ENCODE data around the gene SLCO4A1.

Gene SLCO4A1

DNA sequence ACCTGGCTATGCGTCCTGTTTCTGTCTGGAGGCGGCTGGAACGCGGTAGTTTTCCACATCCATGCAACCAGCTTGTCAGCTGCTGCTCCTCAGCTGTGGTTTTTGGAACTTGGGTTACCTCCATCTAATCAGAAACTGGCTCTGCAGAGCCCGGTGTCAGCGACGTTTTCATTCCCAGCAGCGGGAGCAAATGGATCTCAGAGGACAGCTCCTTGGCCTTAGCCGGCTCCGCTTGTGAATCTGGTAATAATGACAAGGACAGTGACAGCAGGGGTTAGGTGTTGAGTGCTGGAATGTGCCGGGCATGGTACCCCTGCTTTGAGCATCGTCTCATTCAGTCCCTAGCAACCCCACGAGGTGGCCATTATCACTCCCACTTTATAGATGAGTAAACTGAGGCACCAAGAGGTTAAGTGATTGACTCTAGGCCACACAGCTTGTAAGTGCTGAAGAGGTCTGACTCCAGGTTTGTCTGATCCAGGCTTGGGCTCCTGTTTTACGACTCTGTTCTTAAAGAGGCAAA lies 1.3 kb downstream of the SLCO4A1 start:
- DNase-seq (ENCODE audit: insufficient read length, low spot score) = no peak
- no peak for FAIRE-seq
- no peak for TF ChIP-seq POLR2A (IDR thresholded peaks at IDR 0.05; ENCODE audit: low read depth, low read length)

GRCh38 chr20:62644044-62644795 lies 1.9 kb downstream of the SLCO4A1 start:
- FAIRE-seq = no peak

GRCh38 chr20:62644802-62645496 lies 2.6 kb downstream of the SLCO4A1 start:
- FAIRE-seq (no peak), DNase-seq (ENCODE audit: insufficient read length, low spot score) (no peak)
- no peak for TF ChIP-seq POLR2A (IDR thresholded peaks at IDR 0.05; ENCODE audit: low read depth, low read length)

More at GRCh38 chr20:62644044-62644795, 1.9 kb downstream of the SLCO4A1 start:
- no peak for TF ChIP-seq POLR2A (IDR thresholded peaks at IDR 0.05; ENCODE audit: low read depth, low read length)
- no peak for DNase-seq (ENCODE audit: insufficient read length, low spot score)

DNA sequence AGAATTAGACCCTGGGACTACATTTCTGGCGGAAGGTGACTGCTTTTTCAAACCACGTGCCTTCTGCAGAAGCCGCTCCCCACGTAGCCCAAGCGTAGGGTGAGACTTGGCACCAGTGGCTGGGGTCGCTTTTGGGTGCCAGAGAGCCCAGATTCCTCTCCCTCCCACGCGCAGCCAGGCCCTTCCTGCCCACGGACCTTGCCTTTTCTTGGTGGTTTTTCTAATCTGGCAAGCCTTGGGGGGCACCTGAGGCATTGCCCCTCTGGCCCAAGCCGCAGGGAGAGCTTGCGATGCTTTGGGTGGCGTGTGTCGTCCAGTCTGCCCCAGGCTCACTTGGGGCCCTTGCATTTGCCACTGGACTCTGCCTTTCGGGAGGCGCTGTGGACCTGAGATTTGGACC lies 3.3 kb downstream of the SLCO4A1 start:
- FAIRE-seq = no peak
- no peak for DNase-seq (ENCODE audit: insufficient read length, low spot score)
- TF ChIP-seq POLR2A (IDR thresholded peaks at IDR 0.05; ENCODE audit: low read depth, low read length) = no peak

DNA sequence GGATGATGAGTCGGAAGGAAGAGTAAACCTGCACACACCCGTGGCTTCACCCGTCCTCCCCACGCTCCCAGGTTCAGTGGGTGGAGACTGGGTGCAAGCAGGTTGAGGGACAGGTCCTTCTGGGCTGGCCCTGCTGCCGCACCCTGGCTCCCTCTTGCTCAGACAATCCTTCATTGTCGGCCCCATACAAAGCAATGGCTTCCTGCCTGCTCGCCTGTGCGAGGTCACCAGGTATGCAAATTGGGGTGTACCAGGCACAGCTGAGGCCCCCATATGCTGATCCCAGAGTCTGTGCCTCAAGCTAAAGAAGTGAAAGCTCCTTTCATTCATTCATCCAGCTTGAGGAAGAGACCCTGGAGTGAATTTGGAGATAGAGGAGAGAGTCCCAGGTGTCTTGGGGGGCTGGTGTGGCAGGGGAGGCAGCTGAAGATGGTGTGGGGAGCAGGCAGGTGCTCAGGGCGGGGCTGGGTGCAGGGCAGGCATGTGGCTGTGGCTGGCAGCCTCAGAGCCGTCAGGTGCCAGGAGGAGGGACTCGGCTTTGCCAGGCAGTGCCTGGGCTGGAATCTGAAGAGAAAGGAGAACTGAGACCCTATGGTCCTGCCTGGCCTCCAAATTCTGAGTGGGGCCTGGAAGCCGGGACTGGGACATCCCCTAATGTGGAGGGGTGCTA lies 4.7 kb downstream of the SLCO4A1 start:
- FAIRE-seq (no peak), DNase-seq (ENCODE audit: insufficient read length, low spot score) (no peak)
- TF ChIP-seq POLR2A (IDR thresholded peaks at IDR 0.05; ENCODE audit: low read depth, low read length) = no peak

DNA sequence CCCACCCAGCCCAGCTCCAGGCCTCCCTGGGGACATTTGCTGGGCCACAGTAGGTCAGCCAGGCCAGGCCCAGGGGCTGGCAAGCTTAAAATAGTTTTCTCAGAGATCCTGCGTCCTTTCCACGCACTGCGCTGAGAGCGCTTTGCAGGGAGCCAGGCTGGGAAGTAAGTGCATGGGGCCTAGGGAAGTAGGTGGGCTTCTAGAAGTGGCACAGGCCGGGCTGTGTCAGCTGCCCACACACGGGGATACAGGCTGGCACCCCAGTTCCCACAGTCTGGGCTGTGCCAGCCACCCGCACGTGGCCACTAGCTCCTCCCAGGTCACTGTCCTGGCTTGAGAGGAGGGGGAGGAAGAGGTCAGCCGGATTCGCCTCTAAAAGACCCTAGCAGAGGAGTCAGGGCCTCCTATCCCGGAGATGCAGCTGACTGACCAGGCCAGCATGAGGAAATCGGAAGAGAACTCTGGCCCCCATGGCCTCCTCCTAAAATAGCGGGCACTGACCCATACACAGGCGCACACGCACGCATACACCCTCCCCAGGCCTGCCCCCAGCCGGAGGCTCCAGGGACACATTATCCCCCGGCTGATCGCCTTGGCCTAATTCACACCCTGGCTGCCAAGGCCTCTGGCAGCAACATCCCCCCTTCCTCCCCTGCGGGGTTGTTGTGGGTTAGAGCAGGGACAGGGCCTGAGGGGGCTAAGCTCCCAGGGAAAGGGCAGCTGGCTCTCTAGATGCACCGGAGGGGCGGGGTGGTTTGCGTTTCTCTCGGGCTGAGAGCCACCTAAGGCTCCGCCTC lies 5.4 kb downstream of the SLCO4A1 start:
- no peak for DNase-seq (ENCODE audit: insufficient read length, low spot score)
- no peak for FAIRE-seq
- no peak for TF ChIP-seq POLR2A (IDR thresholded peaks at IDR 0.05; ENCODE audit: low read depth, low read length)

GRCh38 chr20:62648318-62648995 lies 6.2 kb downstream of the SLCO4A1 start:
- TF ChIP-seq POLR2A (IDR thresholded peaks at IDR 0.05; ENCODE audit: low read depth, low read length) = no peak
- DNase-seq (ENCODE audit: insufficient read length, low spot score) (no peak), FAIRE-seq (no peak)

GRCh38 chr20:62649140-62649539 lies 6.8 kb downstream of the SLCO4A1 start:
- no peak for TF ChIP-seq POLR2A (IDR thresholded peaks at IDR 0.05; ENCODE audit: low read depth, low read length)
- FAIRE-seq = no peak

DNA sequence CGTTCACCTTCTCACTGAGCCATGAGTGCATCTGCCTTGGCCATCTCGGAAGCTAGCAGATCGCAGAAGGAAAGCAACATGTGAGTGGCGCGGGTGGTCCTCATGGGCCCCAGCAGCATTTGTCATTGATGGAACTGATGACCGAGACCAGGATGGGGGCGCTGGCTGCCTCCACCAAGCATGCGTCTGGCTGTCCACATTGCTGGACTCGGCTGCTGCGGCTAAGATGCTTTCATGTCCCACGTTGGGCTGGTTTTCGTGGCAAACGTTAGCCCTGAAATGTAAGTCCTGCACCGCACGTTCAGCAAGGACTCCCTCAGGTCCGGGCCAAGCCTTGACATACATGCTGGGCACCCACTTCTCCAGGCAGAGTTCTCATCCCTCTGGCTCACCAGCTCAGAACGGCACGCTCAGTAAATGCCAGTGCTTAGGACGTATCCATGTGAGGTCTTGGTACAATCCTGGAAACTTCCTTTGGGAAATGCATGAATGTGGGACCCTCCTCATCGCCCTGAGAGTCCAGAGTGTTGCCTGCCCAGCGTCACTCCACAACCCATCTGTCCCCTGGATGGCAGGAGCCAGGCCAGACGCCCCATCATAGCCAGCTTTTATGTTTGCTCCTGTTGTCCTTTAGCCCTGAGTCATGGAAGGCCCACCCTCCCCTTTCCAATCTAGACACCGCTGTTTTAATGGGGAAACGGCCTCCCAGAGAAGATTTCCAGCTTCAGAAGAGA lies 8.4 kb downstream of the SLCO4A1 start:
- DNase-seq (ENCODE audit: insufficient read length, low spot score) = no peak
- no peak for TF ChIP-seq POLR2A (IDR thresholded peaks at IDR 0.05; ENCODE audit: low read depth, low read length)
- no peak for FAIRE-seq

More at GRCh38 chr20:62649140-62649539, 6.8 kb downstream of the SLCO4A1 start:
- DNase-seq (ENCODE audit: insufficient read length, low spot score) = no peak

GRCh38 chr20:62651285-62652021 lies 9.2 kb downstream of the SLCO4A1 start:
- TF ChIP-seq POLR2A (IDR thresholded peaks at IDR 0.05; ENCODE audit: low read depth, low read length) = no peak
- no peak for FAIRE-seq
- no peak for DNase-seq (ENCODE audit: insufficient read length, low spot score)

- TF ChIP-seq POLR2A (IDR thresholded peaks at IDR 0.05; ENCODE audit: low read depth, low read length) = peak; percentile 2; the same call in 1 of the 2 replicates
- DNase-seq (ENCODE audit: insufficient read length, low spot score) = peak; percentile 99
- peak; percentile 80 for FAIRE-seq
Observed at GRCh38 chr20:62652041-62652893, 10.0 kb downstream of the SLCO4A1 start.
